Motor neuron (in vitro differentiated cells): Measurements from ENCODE around the gene CA10. TPM values are rescaled to one million over a fixed set of nuclear protein-coding genes. Genes with fewer than 3 reads are reported as not detected.

Experiments used
- ATAC-seq, 8 experiments: fragments of 200-7000 bp; cut with Tn5 transposase; replicated peaks in 6 of 8; 2 replicates each; pipeline ENCODE4 v1.8.0; 2021; ENCODE audit warnings: mild to moderate bottlenecking in 8 of 8, moderate library complexity in 8 of 8
- H3K27ac ChIP-seq, 2 donors: fragments of 250-450 bp; sonication (Bioruptor Pico); 2 replicates each; pipeline ENCODE4 v1.9.0; 2021; ENCODE audit warnings: antibody characterized with exemption in 2 of 2, mild to moderate bottlenecking in 2 of 2, moderate library complexity in 1 of 2
- H3K4me1 ChIP-seq, 2 donors: fragments of 250-450 bp; sonication (Bioruptor Pico); replicated peaks in 1 of 2; 2 replicates each; pipeline ENCODE4 v1.6.1; 2021; ENCODE audit warnings: antibody characterized with exemption in 2 of 2, mild to moderate bottlenecking in 2 of 2, moderate library complexity in 1 of 2
- H3K4me3 ChIP-seq, 5 donors: fragments of 250-450 bp; sonication (Bioruptor Pico); 2 replicates each; pipeline ENCODE4 v1.9.0; 2021; ENCODE audit warnings: antibody characterized with exemption in 5 of 5, mild to moderate bottlenecking in 5 of 5, moderate library complexity in 4 of 5
- WGBS, 10 experiments: fragments of 450-650 bp; shearing (Covaris generic); methylation state at CpG; one replicate each; pipeline ENCODE4 v1.0.0; 2022; 5-methylcytosine and 5-hydroxymethylcytosine counted together
- in situ Hi-C, 9 experiments: fragments of 400-800 bp; cut with MboI; loops; one replicate each; pipeline ENCODE4 v1.15.0; 2021; ENCODE audit warnings: low sequenced_read_pairs in 9 of 9, low pct_unique_long_range_greater_than_20kb in 2 of 9; ENCODE audit not compliant: unreplicated experiment in 9 of 9
- total RNA-seq, 8 experiments: library from RNA; unstranded; fragments of 300-600 nt; gene quantifications; 2 replicates each; pipeline versions ENCODE4 v1.2.3 to v1.2.4, GENCODE V29; 2022

Gene CA10
- total RNA-seq, 8 experiments from 2014 or later, result 0.21 to 14.4 (median 1.8) TPM

DNA sequence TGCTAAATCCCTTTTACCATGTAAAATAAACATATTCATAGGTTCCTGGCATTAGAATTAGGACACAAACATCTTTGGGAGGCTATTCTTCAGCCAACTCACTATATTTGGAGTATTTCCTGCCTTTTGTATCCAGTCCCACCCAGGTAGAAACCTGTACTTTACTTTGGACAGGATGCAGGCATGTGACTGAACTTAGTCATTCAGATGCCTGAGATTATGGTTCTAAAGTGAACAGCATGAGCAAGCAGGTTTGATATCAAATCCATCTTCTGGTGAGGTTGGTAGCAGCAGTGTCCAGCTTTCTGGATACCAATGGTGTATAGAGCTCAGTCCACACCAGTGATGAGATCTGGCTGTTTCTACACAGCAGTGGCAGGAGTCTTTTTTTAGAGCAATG is 20.2 kb downstream of the CA10 start:
- ATAC-seq, result peak in 3 of 8 experiments; percentile 12 to 25 (median 20)
- Histone ChIP-seq H3K27ac (no peak overlapping the region), H3K4me1 (peaks cover 9 to 13% of the 10 kb centered on the region in 2 donors), H3K4me3 (no peak overlapping the region)
- in situ Hi-C loops, result no loop called here

- no peak overlapping the region for H3K27ac ChIP-seq
Measured at GRCh38 chr17:52136166-52136565, 22.3 kb downstream of the CA10 start.

DNA sequence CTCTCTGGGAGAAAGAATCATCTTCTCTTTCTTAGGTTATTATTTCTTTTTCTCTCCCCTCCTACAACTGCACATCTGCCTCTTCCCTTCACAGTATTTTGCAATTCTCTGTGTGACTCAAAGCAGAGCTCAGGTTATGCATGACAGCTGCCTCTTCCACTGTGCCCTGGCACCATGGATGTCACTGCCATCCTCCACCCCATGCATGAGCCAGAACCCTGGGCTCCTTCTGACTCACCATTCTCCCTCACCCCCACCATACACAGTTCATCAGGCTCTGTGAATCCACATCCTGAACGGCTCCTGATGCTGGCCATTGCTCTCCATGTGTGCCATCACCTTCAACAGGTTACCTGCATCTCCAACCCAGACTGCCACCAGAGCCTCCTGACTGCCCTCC is 23.9 kb downstream of the CA10 start:
- H3K4me1 ChIP-seq, result peaks cover 9 to 13% of the 10 kb centered on the region in 2 donors
- H3K27ac ChIP-seq, result no peak overlapping the region
- H3K4me3 ChIP-seq, result no peak overlapping the region
- ATAC-seq, result peak in 2 of 8 experiments; percentile 18 to 32
- 0 to 50% methylated on average over 1 of the region's 1 CpG; no CpG with 5 or more reads in 8 of the 10 experiments for WGBS, 10 experiments
- in situ Hi-C loops, result no loop called here

More at GRCh38 chr17:52136166-52136565, 22.3 kb downstream of the CA10 start:
- Histone ChIP-seq H3K4me1 (peaks cover 9 to 13% of the 10 kb centered on the region in 2 donors), H3K4me3 (no peak overlapping the region)
- in situ Hi-C loops, result no loop called here
- peak in 7 of 8 experiments; percentile 39 to 96 (median 87) for ATAC-seq
- 0 to 38% (median 15%) methylated on average over 1 to 5 of the region's 6 CpGs; no CpG with 5 or more reads in 1 of the 10 experiments for WGBS, 10 experiments

GRCh38 chr17:52128721-52129120 is 29.8 kb downstream of the CA10 start:
- 0 to 75% (median 39%) methylated on average over 1 to 2 of the region's 2 CpGs; no CpG with 5 or more reads in 1 of the 10 experiments for WGBS, 10 experiments
- H3K4me3 ChIP-seq, result no peak overlapping the region
- H3K27ac ChIP-seq, result no peak overlapping the region
- H3K4me1 ChIP-seq, result no peaks in the 10 kb centered on the region
- ATAC-seq, result peak in 1 of 8 experiments; percentile 87
- in situ Hi-C loops, result no loop called here

DNA sequence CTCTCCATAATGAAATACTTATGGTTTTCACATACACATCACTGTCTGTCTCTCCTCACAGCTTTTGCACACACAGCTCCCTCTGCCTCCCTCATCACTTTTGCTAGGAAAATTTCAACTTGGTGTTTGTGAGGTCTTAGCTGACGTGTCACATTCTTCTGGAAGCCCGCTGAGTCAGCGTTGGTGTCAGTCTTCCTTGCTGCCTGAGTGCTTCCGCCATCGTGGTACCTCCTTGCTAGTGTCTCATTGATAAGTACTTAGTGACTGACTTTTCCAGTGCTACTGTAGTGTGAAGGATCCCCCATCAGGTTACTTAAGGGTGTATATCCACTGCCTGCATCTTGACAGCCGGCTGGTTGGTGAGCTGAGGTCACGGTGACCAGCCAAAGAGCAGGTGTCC is 33.5 kb downstream of the CA10 start:
- ATAC-seq, result no peak
- H3K4me1 ChIP-seq, result no peaks in the 10 kb centered on the region
- in situ Hi-C loops, result loop anchor here in 3 of 9 experiments (25.0 kb wide), 2 partner anchors 363 to 763 kb away; no protein-coding TSS in a partner anchor
- H3K27ac ChIP-seq, result no peak overlapping the region
- no peak overlapping the region for H3K4me3 ChIP-seq
- 39 to 100% (median 47%) methylated on average over 2 to 7 of the region's 7 CpGs; no CpG with 5 or more reads in 1 of the 10 experiments for WGBS, 10 experiments

DNA sequence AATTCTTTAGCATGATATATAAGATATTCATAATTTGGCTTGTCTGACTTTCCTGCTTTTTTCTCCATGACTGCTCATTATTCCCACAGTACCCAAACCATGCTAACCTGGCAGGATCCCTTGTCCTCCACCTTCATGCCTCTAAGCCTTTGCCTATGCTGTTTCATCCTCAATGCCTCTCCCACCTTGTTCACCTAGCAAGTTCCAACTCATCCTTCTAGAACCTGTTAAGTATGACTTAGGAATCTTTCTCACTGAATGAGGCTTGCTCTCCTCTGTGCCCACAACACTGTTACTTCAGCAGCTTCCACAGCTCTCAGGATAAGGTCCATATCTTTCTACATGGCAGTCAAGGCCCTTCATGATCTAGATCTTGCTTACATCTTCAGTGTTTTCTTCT is 34.0 kb downstream of the CA10 start:
- H3K4me3 ChIP-seq, result no peak overlapping the region
- H3K27ac ChIP-seq, result no peak overlapping the region
- in situ Hi-C loops, result loop anchor here in 3 of 9 experiments (25.0 kb wide), 2 partner anchors 362 to 762 kb away; no protein-coding TSS in a partner anchor
- no peak for ATAC-seq
- no peaks in the 10 kb centered on the region for H3K4me1 ChIP-seq

GRCh38 chr17:52120465-52120864 is 38.0 kb downstream of the CA10 start:
- WGBS, 10 experiments, result 0 to 100% (median 83%) methylated on average over 1 to 2 of the region's 2 CpGs; no CpG with 5 or more reads in 5 of the 10 experiments
- Histone ChIP-seq H3K4me1 (no peaks in the 10 kb centered on the region), H3K4me3 (no peak overlapping the region), H3K27ac (no peak overlapping the region)
- in situ Hi-C loops, result loop anchor here in 3 of 9 experiments (25.0 kb wide), 2 partner anchors 358 to 758 kb away; no protein-coding TSS in a partner anchor
- ATAC-seq, result peak in 2 of 8 experiments; percentile 23 to 79

GRCh38 chr17:52110923-52111581 is 47.5 kb downstream of the CA10 start:
- H3K27ac ChIP-seq, result no peak overlapping the region
- in situ Hi-C loops, result loop anchor here in 3 of 9 experiments (25.0 kb wide), 2 partner anchors 349 to 749 kb away; no protein-coding TSS in a partner anchor
- H3K4me1 ChIP-seq, result peaks cover 0 to 3% of the 10 kb centered on the region in 2 donors
- WGBS, 10 experiments, result 11 to 95% (median 50%) methylated on average over 1 to 4 of the region's 4 CpGs; no CpG with 5 or more reads in 1 of the 10 experiments
- peak in 5 of 8 experiments; percentile 42 to 76 (median 47) for ATAC-seq
- H3K4me3 ChIP-seq, result no peak overlapping the region

DNA sequence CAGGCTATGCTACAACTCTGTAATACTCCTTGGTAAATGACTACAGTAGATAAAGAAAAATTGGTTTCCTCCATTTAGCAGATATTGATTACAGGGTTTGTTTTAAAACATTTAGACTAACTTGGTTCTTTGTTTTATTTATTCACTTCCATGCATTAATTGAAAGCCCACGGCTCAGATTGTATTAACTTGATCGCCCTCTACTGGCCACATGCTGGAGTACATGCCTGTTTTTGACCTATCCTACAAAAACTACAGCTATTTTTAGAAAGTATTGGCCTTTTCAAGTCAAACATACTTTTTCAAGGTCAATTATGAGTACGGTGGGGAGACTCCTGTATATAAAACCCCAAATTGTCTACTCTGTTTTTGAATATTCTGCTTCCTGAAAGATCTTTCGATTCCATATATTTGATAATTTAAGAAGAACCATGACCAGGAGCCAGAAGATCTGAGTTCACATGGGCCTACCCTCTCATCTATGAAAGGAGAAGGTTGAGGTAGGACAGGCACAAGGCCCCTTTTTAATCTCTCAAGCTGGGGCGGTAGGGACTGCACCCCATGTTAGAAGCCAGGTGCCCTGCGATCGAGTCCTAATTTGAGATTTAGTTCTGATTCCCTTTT is 51.8 kb downstream of the CA10 start:
- H3K4me3 ChIP-seq, result no peak overlapping the region
- H3K4me1 ChIP-seq, result peaks cover 0 to 3% of the 10 kb centered on the region in 2 donors
- in situ Hi-C loops, result loop anchor here in 3 of 9 experiments (25.0 kb wide), 2 partner anchors 344 to 744 kb away; no protein-coding TSS in a partner anchor
- no peak overlapping the region for H3K27ac ChIP-seq
- peak in 3 of 8 experiments; percentile 23 to 54 (median 31) for ATAC-seq
- 0 to 44% (median 25%) methylated on average over 2 to 6 of the region's 7 CpGs for WGBS, 10 experiments

DNA sequence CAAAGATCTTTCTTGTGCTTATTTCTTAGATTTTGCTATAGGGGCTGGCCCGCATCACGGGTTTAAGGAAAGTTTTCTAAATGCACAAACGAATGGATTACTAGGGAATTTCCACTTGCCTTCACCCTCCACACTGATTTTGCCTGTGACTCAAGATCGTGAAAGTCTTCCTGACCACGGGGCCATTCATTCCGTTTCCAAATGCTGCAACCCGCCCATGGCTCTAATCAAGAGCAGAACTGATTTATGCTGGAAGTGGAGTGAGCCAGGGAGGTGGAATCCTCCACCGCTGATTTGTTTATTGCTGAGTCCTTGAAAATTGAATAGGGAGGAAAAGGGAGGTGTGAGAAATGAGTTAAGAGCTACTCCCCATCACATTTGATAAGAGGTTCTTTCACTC is 52.4 kb downstream of the CA10 start:
- Histone ChIP-seq H3K4me1 (peaks cover 0 to under 1% of the 10 kb centered on the region in 2 donors), H3K4me3 (no peak overlapping the region), H3K27ac (no peak overlapping the region)
- in situ Hi-C loops, result loop anchor here in 3 of 9 experiments (25.0 kb wide), 2 partner anchors 344 to 744 kb away; no protein-coding TSS in a partner anchor
- WGBS, 10 experiments, result 3 to 94% (median 85%) methylated on average over 2 to 8 of the region's 8 CpGs; no CpG with 5 or more reads in 2 of the 10 experiments
- peak in 2 of 8 experiments; percentile 72 to 81 for ATAC-seq

DNA sequence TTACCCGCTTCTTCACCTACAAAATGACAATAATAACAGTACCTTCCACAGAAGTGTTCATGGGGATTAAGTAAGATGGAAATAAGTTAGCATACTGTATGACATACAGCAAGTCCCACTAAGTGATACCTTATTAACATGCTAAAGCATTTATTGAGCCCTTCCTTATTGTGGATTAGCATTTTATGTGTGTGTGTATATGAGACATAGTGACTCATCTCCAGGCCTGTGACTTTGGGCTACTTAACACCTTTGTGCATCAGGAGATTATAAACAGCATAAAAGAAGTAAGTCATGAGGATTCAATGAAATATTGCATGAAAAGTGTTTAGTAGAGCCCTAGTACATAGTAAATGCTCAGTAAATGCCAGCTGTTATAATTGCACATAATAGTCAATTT is 52.9 kb downstream of the CA10 start:
- peak in 2 of 8 experiments; percentile 79 to 84 for ATAC-seq
- Histone ChIP-seq H3K27ac (no peak overlapping the region), H3K4me3 (no peak overlapping the region), H3K4me1 (no peaks in the 10 kb centered on the region)
- 20 to 100% (median 100%) methylated on average over 1 of the region's 1 CpG; no CpG with 5 or more reads in 5 of the 10 experiments for WGBS, 10 experiments
- in situ Hi-C loops, result loop anchor here in 3 of 9 experiments (25.0 kb wide), 2 partner anchors 343 to 743 kb away; no protein-coding TSS in a partner anchor

- no peak for ATAC-seq
- no peak overlapping the region for H3K27ac ChIP-seq
- in situ Hi-C loops, result no loop called here
- no peaks in the 10 kb centered on the region for H3K4me1 ChIP-seq
- no peak overlapping the region for H3K4me3 ChIP-seq
Measured at GRCh38 chr17:52096056-52096455, 62.5 kb downstream of the CA10 start.

- no peaks in the 10 kb centered on the region for H3K4me1 ChIP-seq
- WGBS, 10 experiments, result 0 to 88% (median 58%) methylated on average over 1 to 2 of the region's 2 CpGs; no CpG with 5 or more reads in 1 of the 10 experiments
- H3K27ac ChIP-seq, result no peak overlapping the region
- ATAC-seq, result no peak
- in situ Hi-C loops, result no loop called here
- H3K4me3 ChIP-seq, result no peak overlapping the region
Measured at GRCh38 chr17:52084176-52084575, 74.3 kb downstream of the CA10 start.
